ENCODE data around the gene RABEP2.
"Not testable (repeated sequence)": the region's sequence is repeated elsewhere in the genome, so short reads cannot be mapped to it uniquely, and the experiment has no call there.

The RABEP2 gene

GRCh38 chr16:28932339-28933141 is 7.5 kb upstream of the RABEP2 start:
- Histone ChIP-seq H3K27me3 (ENCODE audit: low read depth, low read length) (no peaks in the 10 kb centered on the region), H3K9me3 (ENCODE audit: control insufficient read depth in 1 of 2, low read length in 2 of 2) (no peaks in the 10 kb centered on the region), H3K4me1 (ENCODE audit: control insufficient read depth in 1 of 2, insufficient read depth in 2 of 2, low read length in 2 of 2) (peaks cover 0 to 3% of the 10 kb centered on the region in 2 donors), H3K4me3 (ENCODE audit: low read depth in 1 of 2, low read length in 2 of 2) (no peak overlapping the region), H3K36me3 (ENCODE audit: control insufficient read depth in 1 of 2, insufficient read depth in 2 of 2, low read length in 2 of 2) (no peaks in the 10 kb centered on the region), H3K27ac (ENCODE audit: low read length) (no peak overlapping the region)

- Histone ChIP-seq H3K27me3 (ENCODE audit: low read depth, low read length) (no peaks in the 10 kb centered on the region), H3K4me1 (ENCODE audit: control insufficient read depth in 1 of 2, insufficient read depth in 2 of 2, low read length in 2 of 2) (peaks cover 0 to 3% of the 10 kb centered on the region in 2 donors), H3K27ac (ENCODE audit: low read length) (no peak within 1 kb of the TSS), H3K9me3 (ENCODE audit: control insufficient read depth in 1 of 2, low read length in 2 of 2) (no peaks in the 10 kb centered on the region), H3K36me3 (ENCODE audit: control insufficient read depth in 1 of 2, insufficient read depth in 2 of 2, low read length in 2 of 2) (no peaks in the 10 kb centered on the region), H3K4me3 (ENCODE audit: low read depth in 1 of 2, low read length in 2 of 2) (no peak within 1 kb of the TSS)
Observed at GRCh38 chr16:28931801-28932225, 6.8 kb upstream of the RABEP2 start, which contains the start of gene CD19. CD19 (plus strand) TSS chr16:28931971; CDS start chr16:28932001, 30 bp downstream.

- no peak overlapping the region for H3K27ac ChIP-seq (ENCODE audit: low read length)
Observed at GRCh38 chr16:28930652-28931051, 5.6 kb upstream of the RABEP2 start.

GRCh38 chr16:28930203-28930602 is 5.2 kb upstream of the RABEP2 start:
- Histone ChIP-seq H3K36me3 (ENCODE audit: control insufficient read depth in 1 of 2, insufficient read depth in 2 of 2, low read length in 2 of 2) (peaks cover 0 to 3% of the 10 kb centered on the region in 2 donors), H3K4me3 (ENCODE audit: low read depth in 1 of 2, low read length in 2 of 2) (no peak overlapping the region), H3K9me3 (ENCODE audit: control insufficient read depth in 1 of 2, low read length in 2 of 2) (no peaks in the 10 kb centered on the region), H3K27me3 (ENCODE audit: low read depth, low read length) (no peaks in the 10 kb centered on the region), H3K4me1 (ENCODE audit: control insufficient read depth in 1 of 2, insufficient read depth in 2 of 2, low read length in 2 of 2) (no peaks in the 10 kb centered on the region), H3K27ac (ENCODE audit: low read length) (no peak overlapping the region)

More at GRCh38 chr16:28930652-28931051, 5.6 kb upstream of the RABEP2 start:
- no peaks in the 10 kb centered on the region for H3K27me3 ChIP-seq (ENCODE audit: low read depth, low read length)
- no peak overlapping the region for H3K4me3 ChIP-seq (ENCODE audit: low read depth in 1 of 2, low read length in 2 of 2)
- no peaks in the 10 kb centered on the region for H3K4me1 ChIP-seq (ENCODE audit: control insufficient read depth in 1 of 2, insufficient read depth in 2 of 2, low read length in 2 of 2)
- H3K9me3 ChIP-seq (ENCODE audit: control insufficient read depth in 1 of 2, low read length in 2 of 2): no peaks in the 10 kb centered on the region
- H3K36me3 ChIP-seq (ENCODE audit: control insufficient read depth in 1 of 2, insufficient read depth in 2 of 2, low read length in 2 of 2): no peaks in the 10 kb centered on the region

GRCh38 chr16:28927815-28928214 is 2.8 kb upstream of the RABEP2 start:
- peaks cover 0 to 3% of the 10 kb centered on the region in 2 donors for H3K36me3 ChIP-seq (ENCODE audit: control insufficient read depth in 1 of 2, insufficient read depth in 2 of 2, low read length in 2 of 2)
- H3K27me3 ChIP-seq (ENCODE audit: low read depth, low read length): no peaks in the 10 kb centered on the region
- no peak overlapping the region for H3K4me3 ChIP-seq (ENCODE audit: low read depth in 1 of 2, low read length in 2 of 2)
- H3K4me1 ChIP-seq (ENCODE audit: control insufficient read depth in 1 of 2, insufficient read depth in 2 of 2, low read length in 2 of 2): peaks cover 0 to 9% of the 10 kb centered on the region in 2 donors
- no peaks in the 10 kb centered on the region for H3K9me3 ChIP-seq (ENCODE audit: control insufficient read depth in 1 of 2, low read length in 2 of 2)
- no peak overlapping the region for H3K27ac ChIP-seq (ENCODE audit: low read length)

- Histone ChIP-seq H3K27ac (ENCODE audit: low read length) (peak overlapping the region; percentile 97), H3K4me3 (ENCODE audit: low read depth in 1 of 2, low read length in 2 of 2) (peak overlapping the region; percentile 90)
- H3K4me1 ChIP-seq (ENCODE audit: control insufficient read depth in 1 of 2, insufficient read depth in 2 of 2, low read length in 2 of 2): not testable (repeated sequence)
Observed at GRCh38 chr16:28926284-28926683, 1.2 kb upstream of the RABEP2 start.

GRCh38 chr16:28925386-28926228 is 569 bp upstream of the RABEP2 start:
- Histone ChIP-seq H3K27me3 (ENCODE audit: low read depth, low read length) (no peaks in the 10 kb centered on the region), H3K27ac (ENCODE audit: low read length) (peak overlapping the region; percentile 97), H3K4me3 (ENCODE audit: low read depth in 1 of 2, low read length in 2 of 2) (peak overlapping the region; percentile 90), H3K36me3 (ENCODE audit: control insufficient read depth in 1 of 2, insufficient read depth in 2 of 2, low read length in 2 of 2) (peaks cover 0 to 8% of the 10 kb centered on the region in 2 donors), H3K4me1 (ENCODE audit: control insufficient read depth in 1 of 2, insufficient read depth in 2 of 2, low read length in 2 of 2) (peaks cover 0 to 9% of the 10 kb centered on the region in 2 donors), H3K9me3 (ENCODE audit: control insufficient read depth in 1 of 2, low read length in 2 of 2) (no peaks in the 10 kb centered on the region)

More at GRCh38 chr16:28926284-28926683, 1.2 kb upstream of the RABEP2 start:
- not testable (repeated sequence) for H3K27me3 ChIP-seq (ENCODE audit: low read depth, low read length); H3K9me3 ChIP-seq (ENCODE audit: control insufficient read depth in 1 of 2, low read length in 2 of 2); H3K36me3 ChIP-seq (ENCODE audit: control insufficient read depth in 1 of 2, insufficient read depth in 2 of 2, low read length in 2 of 2)

GRCh38 chr16:28924399-28924761 is 658 bp downstream of the RABEP2 start:
- Histone ChIP-seq H3K27me3 (ENCODE audit: low read depth, low read length) (no peaks in the 10 kb centered on the region), H3K9me3 (ENCODE audit: control insufficient read depth in 1 of 2, low read length in 2 of 2) (no peaks in the 10 kb centered on the region), H3K4me3 (ENCODE audit: low read depth in 1 of 2, low read length in 2 of 2) (peak overlapping the region; percentile 46 to 90), H3K27ac (ENCODE audit: low read length) (peak overlapping the region; percentile 63), H3K4me1 (ENCODE audit: control insufficient read depth in 1 of 2, insufficient read depth in 2 of 2, low read length in 2 of 2) (peaks cover 0 to 9% of the 10 kb centered on the region in 2 donors), H3K36me3 (ENCODE audit: control insufficient read depth in 1 of 2, insufficient read depth in 2 of 2, low read length in 2 of 2) (peaks cover 3 to 13% of the 10 kb centered on the region in 2 donors)

GRCh38 chr16:28923652-28924398 is 1.2 kb downstream of the RABEP2 start:
- peaks cover 8 to 17% of the 10 kb centered on the region in 2 donors for H3K36me3 ChIP-seq (ENCODE audit: control insufficient read depth in 1 of 2, insufficient read depth in 2 of 2, low read length in 2 of 2)
- peak overlapping the region; percentile 46 to 90 for H3K4me3 ChIP-seq (ENCODE audit: low read depth in 1 of 2, low read length in 2 of 2)
- H3K27ac ChIP-seq (ENCODE audit: low read length): peak overlapping the region; percentile 67
- H3K27me3 ChIP-seq (ENCODE audit: low read depth, low read length): no peaks in the 10 kb centered on the region
- no peaks in the 10 kb centered on the region for H3K9me3 ChIP-seq (ENCODE audit: control insufficient read depth in 1 of 2, low read length in 2 of 2)
- peaks cover 0 to 9% of the 10 kb centered on the region in 2 donors for H3K4me1 ChIP-seq (ENCODE audit: control insufficient read depth in 1 of 2, insufficient read depth in 2 of 2, low read length in 2 of 2)

GRCh38 chr16:28923231-28923587 is 1.8 kb downstream of the RABEP2 start:
- no peaks in the 10 kb centered on the region for H3K9me3 ChIP-seq (ENCODE audit: control insufficient read depth in 1 of 2, low read length in 2 of 2)
- H3K27me3 ChIP-seq (ENCODE audit: low read depth, low read length): no peaks in the 10 kb centered on the region
- H3K27ac ChIP-seq (ENCODE audit: low read length): peak overlapping the region; percentile 67
- H3K36me3 ChIP-seq (ENCODE audit: control insufficient read depth in 1 of 2, insufficient read depth in 2 of 2, low read length in 2 of 2): peaks cover 10 to 17% of the 10 kb centered on the region in 2 donors
- peaks cover 0 to 9% of the 10 kb centered on the region in 2 donors for H3K4me1 ChIP-seq (ENCODE audit: control insufficient read depth in 1 of 2, insufficient read depth in 2 of 2, low read length in 2 of 2)
- peak overlapping the region in 1 of 2 donors; percentile 26 for H3K4me3 ChIP-seq (ENCODE audit: low read depth in 1 of 2, low read length in 2 of 2)

GRCh38 chr16:28918698-28919097 is 6.3 kb downstream of the RABEP2 start:
- Histone ChIP-seq H3K27ac (ENCODE audit: low read length) (no peak overlapping the region), H3K4me1 (ENCODE audit: control insufficient read depth in 1 of 2, insufficient read depth in 2 of 2, low read length in 2 of 2) (no peaks in the 10 kb centered on the region), H3K9me3 (ENCODE audit: control insufficient read depth in 1 of 2, low read length in 2 of 2) (no peaks in the 10 kb centered on the region), H3K4me3 (ENCODE audit: low read depth in 1 of 2, low read length in 2 of 2) (no peak overlapping the region), H3K36me3 (ENCODE audit: control insufficient read depth in 1 of 2, insufficient read depth in 2 of 2, low read length in 2 of 2) (peaks cover 14 to 35% of the 10 kb centered on the region in 2 donors), H3K27me3 (ENCODE audit: low read depth, low read length) (no peaks in the 10 kb centered on the region)
